HK-2 (cell line): ENCODE data around the gene C1QTNF6.

ENCODE experiments used
- DNase-seq: peaks from one replicate; pipeline ENCODE4 v3.0.0-alpha.2; 2018; ENCODE audit not compliant: unreplicated experiment

The C1QTNF6 gene

GRCh38 chr22:37223965-37224551 is 36.0 kb upstream of the C1QTNF6 start:
- no peak for DNase-seq

- no peak for DNase-seq
These were observed 34.5 kb upstream of the C1QTNF6 start for GRCh38 chr22:37222440-37222971.

GRCh38 chr22:37221424-37222333 is 33.6 kb upstream of the C1QTNF6 start:
- no peak for DNase-seq

- DNase-seq, result no peak
These were observed 32.5 kb upstream of the C1QTNF6 start for GRCh38 chr22:37220543-37220981.

GRCh38 chr22:37219533-37219932 is 31.5 kb upstream of the C1QTNF6 start:
- no peak for DNase-seq

GRCh38 chr22:37218771-37219411 is 30.8 kb upstream of the C1QTNF6 start:
- no peak for DNase-seq

- DNase-seq, result no peak
These were observed 30.3 kb upstream of the C1QTNF6 start for GRCh38 chr22:37218399-37218770.

- DNase-seq, result no peak
These were observed 27.8 kb upstream of the C1QTNF6 start for GRCh38 chr22:37215890-37216289.

- no peak for DNase-seq
These were observed 26.6 kb upstream of the C1QTNF6 start for GRCh38 chr22:37214731-37215030.

GRCh38 chr22:37213941-37214730 is 26.1 kb upstream of the C1QTNF6 start:
- DNase-seq, result no peak

GRCh38 chr22:37213218-37213855 is 25.3 kb upstream of the C1QTNF6 start:
- DNase-seq, result no peak

- no peak for DNase-seq
These were observed 24.3 kb upstream of the C1QTNF6 start, which contains the start of gene SSTR3 for GRCh38 chr22:37212174-37212906. Gene SSTR3, minus strand, starts transcription at chr22:37212477. Its CDS starts 4,674 bp downstream, at chr22:37207803.

GRCh38 chr22:37211866-37212173 is 23.8 kb upstream of the C1QTNF6 start:
- no peak for DNase-seq

- no peak for DNase-seq
These were observed 23.2 kb upstream of the C1QTNF6 start for GRCh38 chr22:37211075-37211865.

GRCh38 chr22:37210041-37210803 is 22.2 kb upstream of the C1QTNF6 start:
- DNase-seq, result no peak

- no peak for DNase-seq
These were observed 21.2 kb upstream of the C1QTNF6 start for GRCh38 chr22:37209140-37209845.

GRCh38 chr22:37208401-37209139 is 20.5 kb upstream of the C1QTNF6 start:
- DNase-seq, result no peak

GRCh38 chr22:37207981-37208380 is 19.9 kb upstream of the C1QTNF6 start:
- DNase-seq, result no peak
